ENCODE results near the gene TMEM123. TPM values are rescaled to one million over a fixed set of nuclear protein-coding genes. Genes with fewer than 3 reads are reported as not detected.
"Not testable (repeated sequence)": the region's sequence is repeated elsewhere in the genome, so short reads cannot be mapped to it uniquely, and the experiment has no call there.

The TMEM123 gene
- polyA plus RNA-seq, 1 experiment: 200 TPM

- POLR2A ChIA-PET: interaction anchor here (0.5 kb wide), 1 partner anchor 51 kb away, joined by 4 read pairs; no protein-coding TSS in a partner anchor
These were observed 5.4 kb downstream of the TMEM123 start for GRCh38 chr11:102447193-102447592.

DNA sequence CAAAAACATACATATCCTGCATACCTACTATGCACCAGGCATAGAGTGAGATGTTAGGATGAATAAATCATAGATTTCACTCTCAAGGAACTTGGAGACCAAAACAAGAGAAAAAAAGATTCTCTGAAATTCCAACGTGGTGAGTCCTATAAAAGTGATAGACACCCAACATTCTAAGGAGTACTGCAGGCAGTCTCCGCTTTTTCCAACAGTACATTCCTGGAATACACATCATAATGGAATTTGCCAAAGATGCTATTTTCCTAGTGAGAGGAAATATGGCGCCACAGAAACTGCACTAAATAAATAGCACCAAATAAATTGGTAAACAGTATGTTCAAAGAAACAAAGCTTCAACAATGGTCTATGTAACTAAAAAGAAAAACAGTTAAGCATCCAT is 6.0 kb downstream of the TMEM123 start:
- TF ChIP-seq CTCF (IDR thresholded peaks at IDR 0.05; ENCODE audit: insufficient read depth, low read depth, low read length): no peak

More at GRCh38 chr11:102447193-102447592, 5.4 kb downstream of the TMEM123 start:
- Histone ChIP-seq H3K36me3 (ENCODE audit: control insufficient read depth, insufficient read depth, low read length) (no peaks in the 10 kb centered on the region; the same call in 1 of the 2 replicates), H3K4me3 (ENCODE audit: low read depth, low read length) (no peak overlapping the region), H3K27me3 (ENCODE audit: control insufficient read depth, insufficient read depth, low read length) (no peaks in the 10 kb centered on the region)
- DNase-seq (ENCODE audit: low read depth): no peak
- no peak for TF ChIP-seq CTCF (IDR thresholded peaks at IDR 0.05; ENCODE audit: insufficient read depth, low read depth, low read length)
- CTCF ChIA-PET: interaction anchor here (1.7 kb wide), 1 partner anchor 57 kb away, joined by 11 read pairs; no protein-coding TSS in a partner anchor

DNA sequence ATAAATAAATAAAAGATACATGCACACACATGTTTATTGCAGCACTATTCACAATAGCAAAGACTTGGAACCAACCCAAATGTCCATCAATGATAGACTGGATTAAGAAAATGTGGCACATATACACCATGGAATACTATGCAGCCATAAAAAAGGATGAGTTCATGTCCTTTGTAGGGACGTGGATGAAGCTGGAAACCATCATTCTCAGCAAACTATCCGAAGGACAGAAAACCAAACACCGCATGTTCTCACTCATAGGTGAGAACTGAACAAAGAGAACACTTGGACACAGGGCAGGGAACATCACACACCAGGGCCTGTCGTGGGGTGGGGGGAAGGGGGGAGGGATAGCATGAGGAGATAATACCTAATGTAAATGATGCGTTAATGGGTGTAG is 7.9 kb downstream of the TMEM123 start:
- H3K27me3 ChIP-seq (ENCODE audit: control insufficient read depth, insufficient read depth, low read length); H3K4me3 ChIP-seq (ENCODE audit: low read depth, low read length); POLR2A ChIA-PET; DNase-seq (ENCODE audit: low read depth); CTCF ChIA-PET; H3K36me3 ChIP-seq (ENCODE audit: control insufficient read depth, insufficient read depth, low read length): not testable (repeated sequence)

More for the DNA sequence above, 6.0 kb downstream of the TMEM123 start:
- ChIA-PET POLR2A (interaction anchor here (0.5 kb wide), 1 partner anchor 51 kb away, joined by 4 read pairs; no protein-coding TSS in a partner anchor), CTCF (interaction anchor here (1.7 kb wide), 1 partner anchor 56 kb away, joined by 11 read pairs; no protein-coding TSS in a partner anchor)
- peak; percentile 43 for DNase-seq (ENCODE audit: low read depth)
- Histone ChIP-seq H3K27me3 (ENCODE audit: control insufficient read depth, insufficient read depth, low read length) (no peaks in the 10 kb centered on the region), H3K4me3 (ENCODE audit: low read depth, low read length) (no peak overlapping the region), H3K36me3 (ENCODE audit: control insufficient read depth, insufficient read depth, low read length) (no peaks in the 10 kb centered on the region; the same call in 1 of the 2 replicates)

DNA sequence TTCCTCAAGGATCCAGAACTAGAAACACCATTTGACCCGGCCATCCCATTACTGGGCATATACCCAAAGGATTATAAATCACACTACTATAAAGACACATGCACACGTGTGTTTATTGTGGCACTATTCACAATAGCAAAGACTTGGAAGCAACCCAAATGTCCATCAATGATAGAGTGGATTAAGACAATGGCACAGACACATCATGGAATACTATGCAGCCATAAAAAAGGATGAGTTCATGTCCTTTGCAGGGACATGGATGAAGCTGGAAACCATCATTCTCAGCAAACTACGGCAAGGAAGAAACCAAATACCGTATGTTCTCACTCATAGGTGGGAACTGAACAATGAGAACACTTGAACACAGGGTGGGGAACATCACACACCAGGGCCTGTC is 8.4 kb downstream of the TMEM123 start:
- DNase-seq (ENCODE audit: low read depth); CTCF ChIA-PET; POLR2A ChIA-PET; H3K36me3 ChIP-seq (ENCODE audit: control insufficient read depth, insufficient read depth, low read length); H3K27me3 ChIP-seq (ENCODE audit: control insufficient read depth, insufficient read depth, low read length); H3K4me3 ChIP-seq (ENCODE audit: low read depth, low read length): not testable (repeated sequence)

DNA sequence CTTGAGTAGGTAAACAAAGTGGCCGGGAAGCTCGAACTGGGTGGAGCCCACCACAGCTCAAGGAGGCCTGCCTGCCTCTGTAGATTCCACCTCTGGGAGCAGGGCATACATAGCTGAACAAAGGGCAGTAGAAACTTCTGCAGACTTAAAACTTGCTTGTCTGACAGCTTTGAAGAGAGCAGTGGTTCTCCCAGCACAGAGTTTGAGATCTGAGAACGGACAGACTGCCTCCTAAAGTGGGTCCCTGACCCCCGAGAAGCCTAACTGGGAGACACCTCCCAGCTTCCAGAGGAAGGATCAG is 13.6 kb downstream of the TMEM123 start:
- CTCF ChIA-PET; H3K27me3 ChIP-seq (ENCODE audit: control insufficient read depth, insufficient read depth, low read length); POLR2A ChIA-PET; DNase-seq (ENCODE audit: low read depth); H3K4me3 ChIP-seq (ENCODE audit: low read depth, low read length); H3K36me3 ChIP-seq (ENCODE audit: control insufficient read depth, insufficient read depth, low read length): not testable (repeated sequence)

- no peak overlapping the region for H3K4me3 ChIP-seq (ENCODE audit: low read depth, low read length)
- no peak for TF ChIP-seq CTCF (IDR thresholded peaks at IDR 0.05; ENCODE audit: insufficient read depth, low read depth, low read length)
- ChIA-PET POLR2A (no interaction called here), CTCF (no interaction called here)
- no peaks in the 10 kb centered on the region for H3K27me3 ChIP-seq (ENCODE audit: control insufficient read depth, insufficient read depth, low read length)
- H3K36me3 ChIP-seq (ENCODE audit: control insufficient read depth, insufficient read depth, low read length): no peaks in the 10 kb centered on the region
- no peak for DNase-seq (ENCODE audit: low read depth)
These were observed 14.1 kb downstream of the TMEM123 start for GRCh38 chr11:102438311-102439062.

GRCh38 chr11:102437727-102438126 is 14.8 kb downstream of the TMEM123 start:
- Histone ChIP-seq H3K36me3 (ENCODE audit: control insufficient read depth, insufficient read depth, low read length) (peaks cover 1% of the 10 kb centered on the region; the same call in 1 of the 2 replicates), H3K27me3 (ENCODE audit: control insufficient read depth, insufficient read depth, low read length) (no peaks in the 10 kb centered on the region), H3K4me3 (ENCODE audit: low read depth, low read length) (no peak overlapping the region)
- POLR2A ChIA-PET: no interaction called here
- no peak for TF ChIP-seq CTCF (IDR thresholded peaks at IDR 0.05; ENCODE audit: insufficient read depth, low read depth, low read length)
- no peak for DNase-seq (ENCODE audit: low read depth)
- CTCF ChIA-PET: no interaction called here

Measured in BJ (cell line).